ENCODE data around the gene NPAS3.

GRCh38 chr14:33120966-33121365 is 182.3 kb downstream of the NPAS3 start:
- no peak for TF ChIP-seq CTCF (IDR thresholded peaks at IDR 0.05)
- no peak for TF ChIP-seq POLR2A (IDR thresholded peaks at IDR 0.05)
